ENCODE measurements around the gene LRRC51.

Gene LRRC51

GRCh38 chr11:72080326-72081183 lies at the start of gene LRRC51, which contains the start of gene NUMA1:
Gene LRRC51, plus strand, starts transcription at chr11:72080850. Its CDS starts 8,234 bp downstream, at chr11:72089084.
Gene NUMA1, minus strand, starts transcription at chr11:72080542. Its CDS starts 44,599 bp downstream, at chr11:72035943.
- Histone ChIP-seq H3K9ac (ENCODE audit: low read depth, low read length, poor library complexity, severe bottlenecking) (peak within 1 kb of the TSS; percentile 84), H3K36me3 (ENCODE audit: insufficient read depth, low read length) (no peaks in the 10 kb centered on the region), H4K20me1 (ENCODE audit: insufficient read depth, low read length, poor library complexity, severe bottlenecking) (peaks cover 30% of the 10 kb centered on the region), H3F3A (ENCODE audit: low read depth) (no peaks in the 10 kb centered on the region), H3K27me3 (ENCODE audit: insufficient read depth, low read length, poor library complexity, severe bottlenecking) (no peaks in the 10 kb centered on the region), H3K4me3 (ENCODE audit: low read length, poor library complexity, severe bottlenecking) (peak within 1 kb of the TSS; percentile 98), H3K79me2 (ENCODE audit: insufficient read depth, low read length) (peaks cover 48% of the 10 kb centered on the region), H3K4me2 (ENCODE audit: low read depth, low read length, poor library complexity, severe bottlenecking) (peak within 1 kb of the TSS; percentile 94), H2AFZ (ENCODE audit: low read length) (peak within 1 kb of the TSS; percentile 80), H3K9me3 (ENCODE audit: insufficient read depth, low read depth, low read length) (no peaks in the 10 kb centered on the region), H3K4me1 (ENCODE audit: insufficient read depth, low read length, poor library complexity, severe bottlenecking) (peaks cover 40% of the 10 kb centered on the region), H3K9me2 (replicated peaks; ENCODE audit: low read depth, low read length) (no peaks in the 10 kb centered on the region)
- TF ChIP-seq, protein P1, sequence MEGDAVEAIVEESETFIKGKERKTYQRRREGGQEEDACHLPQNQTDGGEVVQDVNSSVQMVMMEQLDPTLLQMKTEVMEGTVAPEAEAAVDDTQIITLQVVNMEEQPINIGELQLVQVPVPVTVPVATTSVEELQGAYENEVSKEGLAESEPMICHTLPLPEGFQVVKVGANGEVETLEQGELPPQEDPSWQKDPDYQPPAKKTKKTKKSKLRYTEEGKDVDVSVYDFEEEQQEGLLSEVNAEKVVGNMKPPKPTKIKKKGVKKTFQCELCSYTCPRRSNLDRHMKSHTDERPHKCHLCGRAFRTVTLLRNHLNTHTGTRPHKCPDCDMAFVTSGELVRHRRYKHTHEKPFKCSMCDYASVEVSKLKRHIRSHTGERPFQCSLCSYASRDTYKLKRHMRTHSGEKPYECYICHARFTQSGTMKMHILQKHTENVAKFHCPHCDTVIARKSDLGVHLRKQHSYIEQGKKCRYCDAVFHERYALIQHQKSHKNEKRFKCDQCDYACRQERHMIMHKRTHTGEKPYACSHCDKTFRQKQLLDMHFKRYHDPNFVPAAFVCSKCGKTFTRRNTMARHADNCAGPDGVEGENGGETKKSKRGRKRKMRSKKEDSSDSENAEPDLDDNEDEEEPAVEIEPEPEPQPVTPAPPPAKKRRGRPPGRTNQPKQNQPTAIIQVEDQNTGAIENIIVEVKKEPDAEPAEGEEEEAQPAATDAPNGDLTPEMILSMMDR (conservative IDR thresholded peaks at IDR 0.05; ENCODE audit: low read length): no peak
- no peak for TF ChIP-seq EZH2phosphoT487 (IDR thresholded peaks at IDR 0.05; ENCODE audit: borderline replicate concordance)

GRCh38 chr11:72036687-72037086 lies 44.0 kb upstream of the LRRC51 start:
- Histone ChIP-seq H3K9ac (ENCODE audit: low read depth, low read length, poor library complexity, severe bottlenecking) (no peak overlapping the region), H3K36me3 (ENCODE audit: insufficient read depth, low read length) (peaks cover 35% of the 10 kb centered on the region), H4K20me1 (ENCODE audit: insufficient read depth, low read length, poor library complexity, severe bottlenecking) (peaks cover 59% of the 10 kb centered on the region), H3K4me1 (ENCODE audit: insufficient read depth, low read length, poor library complexity, severe bottlenecking) (peaks cover 21% of the 10 kb centered on the region), H2AFZ (ENCODE audit: low read length) (no peak overlapping the region), H3K27me3 (ENCODE audit: insufficient read depth, low read length, poor library complexity, severe bottlenecking) (no peaks in the 10 kb centered on the region), H3F3A (ENCODE audit: low read depth) (no peaks in the 10 kb centered on the region), H3K9me2 (replicated peaks; ENCODE audit: low read depth, low read length) (no peaks in the 10 kb centered on the region), H3K4me3 (ENCODE audit: low read length, poor library complexity, severe bottlenecking) (no peak overlapping the region), H3K4me2 (ENCODE audit: low read depth, low read length, poor library complexity, severe bottlenecking) (peak overlapping the region; percentile 38), H3K79me2 (ENCODE audit: insufficient read depth, low read length) (peaks cover 94% of the 10 kb centered on the region), H3K9me3 (ENCODE audit: insufficient read depth, low read depth, low read length) (no peaks in the 10 kb centered on the region)
- TF ChIP-seq, protein P1 (conservative IDR thresholded peaks at IDR 0.05; ENCODE audit: low read length): no peak
- no peak for TF ChIP-seq EZH2phosphoT487 (IDR thresholded peaks at IDR 0.05; ENCODE audit: borderline replicate concordance)

GRCh38 chr11:72037554-72038311 lies 42.9 kb upstream of the LRRC51 start:
- H3K36me3 ChIP-seq (ENCODE audit: insufficient read depth, low read length): peaks cover 30% of the 10 kb centered on the region
- H3K9me3 ChIP-seq (ENCODE audit: insufficient read depth, low read depth, low read length): no peaks in the 10 kb centered on the region
- H3F3A ChIP-seq (ENCODE audit: low read depth): no peaks in the 10 kb centered on the region
- peaks cover 31% of the 10 kb centered on the region for H3K4me1 ChIP-seq (ENCODE audit: insufficient read depth, low read length, poor library complexity, severe bottlenecking)
- peak overlapping the region; percentile 84 for H3K4me2 ChIP-seq (ENCODE audit: low read depth, low read length, poor library complexity, severe bottlenecking)
- no peaks in the 10 kb centered on the region for H3K27me3 ChIP-seq (ENCODE audit: insufficient read depth, low read length, poor library complexity, severe bottlenecking)
- peaks cover 50% of the 10 kb centered on the region for H4K20me1 ChIP-seq (ENCODE audit: insufficient read depth, low read length, poor library complexity, severe bottlenecking)
- no peak for TF ChIP-seq EZH2phosphoT487 (IDR thresholded peaks at IDR 0.05; ENCODE audit: borderline replicate concordance)
- no peak overlapping the region for H2AFZ ChIP-seq (ENCODE audit: low read length)
- H3K9ac ChIP-seq (ENCODE audit: low read depth, low read length, poor library complexity, severe bottlenecking): peak overlapping the region; percentile 84
- no peaks in the 10 kb centered on the region for H3K9me2 ChIP-seq (replicated peaks; ENCODE audit: low read depth, low read length)
- peaks cover 96% of the 10 kb centered on the region for H3K79me2 ChIP-seq (ENCODE audit: insufficient read depth, low read length)
- H3K4me3 ChIP-seq (ENCODE audit: low read length, poor library complexity, severe bottlenecking): peak overlapping the region; percentile 86
